NCI-H146 treated with DMSO at 0.1 percent for 48 hours (cell line): ENCODE data around the gene ESRP2.

Experiments used
- DNase-seq: peaks from one replicate; lab custom pipeline; 2025; ENCODE audit not compliant: unreplicated experiment; lab: John Stamatoyannopoulos, UW

Gene ESRP2

GRCh38 chr16:68235887-68236136 is at the start of gene ESRP2:
Gene ESRP2, minus strand, starts transcription at chr16:68236127. Its CDS starts 82 bp downstream, at chr16:68236045.
- no peak for DNase-seq

DNA sequence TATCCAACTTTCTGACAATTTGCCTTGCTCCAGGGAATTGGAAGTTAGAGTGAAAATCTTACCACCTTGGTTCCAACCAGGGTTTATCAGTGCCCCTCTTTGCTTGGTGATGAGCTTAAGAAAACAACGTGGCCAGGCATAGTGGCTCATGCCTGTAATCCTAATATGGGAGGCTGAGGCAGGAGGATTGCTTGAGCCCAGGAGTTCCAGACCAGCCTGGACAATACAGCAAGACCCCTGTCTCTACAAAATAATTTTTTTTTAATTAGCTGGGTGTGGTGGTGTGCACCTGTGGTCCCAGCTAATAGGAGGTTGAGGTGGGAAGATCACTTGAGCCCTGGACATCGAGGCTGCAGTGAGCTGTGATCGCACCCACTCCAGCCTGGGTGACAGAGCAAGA is 49.8 kb upstream of the ESRP2 start:
- no peak for DNase-seq

- DNase-seq, result no peak
Measured at GRCh38 chr16:68284847-68285246, 48.9 kb upstream of the ESRP2 start.

- DNase-seq, result no peak
Measured at GRCh38 chr16:68283801-68284598, 48.1 kb upstream of the ESRP2 start.

GRCh38 chr16:68283346-68283745 is 47.4 kb upstream of the ESRP2 start:
- no peak for DNase-seq

DNA sequence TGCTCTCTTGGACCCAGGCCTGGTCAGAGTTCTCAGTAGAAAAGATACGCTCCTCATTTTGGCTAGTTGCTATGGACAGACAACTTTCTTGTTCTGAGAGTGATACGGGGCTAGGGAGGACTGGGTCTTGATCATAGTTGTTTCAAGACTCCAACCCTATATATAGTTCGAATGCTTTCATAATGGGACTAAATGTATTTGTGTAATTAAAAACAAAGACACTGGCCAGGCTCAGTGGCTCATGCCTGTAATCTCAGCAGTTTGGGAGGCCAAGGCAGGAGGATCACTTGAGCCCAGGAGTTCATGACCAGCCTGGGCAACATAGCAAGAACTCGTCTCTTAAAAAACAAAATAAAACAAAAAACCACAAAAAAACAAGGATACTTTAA is 46.1 kb upstream of the ESRP2 start:
- DNase-seq, result no peak

- no peak for DNase-seq
Measured at GRCh38 chr16:68281368-68282063, 45.6 kb upstream of the ESRP2 start.

- no peak for DNase-seq
Measured at GRCh38 chr16:68279726-68280558, 44.0 kb upstream of the ESRP2 start.

DNA sequence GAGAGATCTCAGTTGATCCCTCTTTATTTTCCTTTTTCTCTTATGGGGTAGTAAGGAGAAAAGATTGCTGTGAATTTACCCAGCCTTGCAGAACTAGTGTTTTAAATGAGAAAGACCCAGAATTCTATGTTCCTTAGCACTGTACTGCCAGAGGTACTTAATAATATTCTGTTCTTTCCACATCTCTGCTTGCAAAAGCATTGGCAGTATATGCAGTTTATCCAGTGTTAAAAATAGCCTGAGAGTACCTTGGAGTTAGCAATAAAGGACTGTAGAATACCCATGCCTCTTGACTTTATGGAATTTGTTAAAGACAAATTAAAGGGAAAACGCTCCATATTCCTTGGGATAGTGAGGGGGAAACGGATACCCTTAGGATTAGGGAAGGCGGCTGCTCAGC is 40.3 kb upstream of the ESRP2 start:
- no peak for DNase-seq

DNA sequence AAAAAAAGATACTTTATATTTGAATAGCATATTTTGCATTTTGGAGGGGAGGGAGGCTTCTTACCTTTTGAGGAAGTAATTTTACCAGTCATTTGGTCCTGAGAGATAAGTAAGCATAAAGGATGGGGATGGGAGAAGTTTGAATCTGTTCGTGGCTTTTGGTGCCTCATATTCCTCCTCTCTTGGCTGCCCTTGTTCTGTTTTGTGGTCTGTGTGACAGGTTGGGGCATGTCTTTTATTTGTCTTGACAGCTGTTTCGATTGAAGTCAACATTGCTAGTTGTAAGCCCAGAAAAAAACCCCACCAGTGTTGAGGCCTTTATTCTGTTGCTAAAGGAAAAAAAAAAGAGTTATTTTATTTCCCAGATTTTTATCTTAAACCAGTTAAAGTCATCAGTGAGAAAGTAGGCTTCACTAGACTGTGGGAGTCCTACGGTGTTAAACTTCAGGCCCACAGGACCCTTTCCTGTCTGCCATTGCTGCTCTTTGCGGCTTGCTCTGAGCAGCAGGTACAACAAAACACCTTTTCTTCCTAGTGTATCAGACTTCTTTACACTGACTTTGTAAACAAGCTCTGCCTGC is 39.8 kb upstream of the ESRP2 start:
- peak; percentile 44 for DNase-seq

GRCh38 chr16:68274441-68274840 is 38.5 kb upstream of the ESRP2 start:
- no peak for DNase-seq

DNA sequence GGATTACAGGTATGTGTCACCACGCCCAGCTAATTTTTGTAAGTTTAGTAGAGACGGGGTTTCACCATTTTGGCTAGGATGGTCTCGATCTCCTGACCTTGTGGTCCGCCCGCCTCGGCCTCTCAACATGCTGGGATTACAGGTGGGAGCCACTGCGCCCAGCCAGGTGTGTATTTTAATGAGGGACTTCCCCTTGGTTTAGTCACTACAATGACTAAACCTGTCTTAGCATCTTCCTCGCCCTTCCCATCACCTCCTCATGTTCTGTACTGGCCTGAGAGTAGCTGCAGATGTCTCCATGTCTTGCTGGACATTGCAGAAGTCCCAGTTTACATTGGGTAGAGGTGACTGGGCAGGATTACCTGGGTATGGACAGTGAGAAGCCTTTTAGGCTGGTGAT is 38.0 kb upstream of the ESRP2 start:
- no peak for DNase-seq

DNA sequence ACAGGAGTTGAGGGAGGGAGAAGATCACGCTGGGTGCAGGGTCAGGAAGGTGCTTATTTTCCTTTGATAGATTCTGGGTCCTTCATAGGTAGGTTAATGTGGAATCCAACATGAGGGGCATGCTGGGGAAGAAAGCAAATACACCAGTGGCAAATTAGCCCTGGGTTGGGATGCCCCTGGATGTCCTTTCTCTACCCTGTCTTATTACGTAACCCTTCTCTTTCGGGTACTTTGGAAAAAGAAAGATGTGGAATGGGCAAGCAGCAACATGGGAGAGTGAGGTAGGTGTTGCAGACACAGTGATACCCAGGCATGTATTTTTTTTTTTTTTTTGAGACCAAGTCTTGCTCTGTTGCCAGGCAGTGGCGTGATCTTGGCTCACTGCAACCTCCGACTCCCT is 37.5 kb upstream of the ESRP2 start:
- no peak for DNase-seq

DNA sequence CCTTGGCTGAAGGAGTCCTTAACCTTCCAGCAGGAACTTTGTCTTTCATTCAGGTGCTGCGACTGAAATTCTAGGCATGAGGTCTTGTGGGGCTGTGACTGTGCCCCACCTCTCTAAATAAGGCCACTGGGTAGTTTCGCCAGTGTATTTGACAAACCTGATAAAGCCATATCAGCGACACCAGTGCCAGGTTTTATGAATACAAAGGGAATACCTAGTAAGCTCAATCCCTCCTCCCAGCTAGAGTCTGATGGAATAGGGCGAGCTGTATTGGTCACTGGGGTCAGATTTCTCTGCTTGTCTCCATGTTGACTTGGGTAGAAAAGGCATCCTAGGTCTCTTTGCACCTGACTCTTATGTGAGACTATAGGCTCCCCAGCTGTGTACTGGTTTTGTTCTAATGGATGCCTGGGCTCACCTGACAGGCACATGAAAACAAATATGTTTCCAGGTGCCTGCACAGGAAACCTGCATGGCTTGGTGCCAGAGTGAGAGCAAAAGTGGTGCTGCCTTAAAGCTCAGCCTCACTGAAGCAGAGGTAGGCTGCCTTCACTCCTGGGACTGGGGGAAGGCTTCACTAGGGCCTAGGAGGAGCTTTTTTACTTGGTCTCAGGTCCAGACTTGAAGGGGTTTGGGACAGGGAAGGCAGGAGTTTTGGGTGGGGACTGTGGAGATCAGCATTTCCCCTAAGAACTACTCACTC is 36.7 kb upstream of the ESRP2 start:
- DNase-seq, result peak; percentile 70

- DNase-seq, result no peak
Measured at GRCh38 chr16:68270353-68270752, 34.4 kb upstream of the ESRP2 start.

DNA sequence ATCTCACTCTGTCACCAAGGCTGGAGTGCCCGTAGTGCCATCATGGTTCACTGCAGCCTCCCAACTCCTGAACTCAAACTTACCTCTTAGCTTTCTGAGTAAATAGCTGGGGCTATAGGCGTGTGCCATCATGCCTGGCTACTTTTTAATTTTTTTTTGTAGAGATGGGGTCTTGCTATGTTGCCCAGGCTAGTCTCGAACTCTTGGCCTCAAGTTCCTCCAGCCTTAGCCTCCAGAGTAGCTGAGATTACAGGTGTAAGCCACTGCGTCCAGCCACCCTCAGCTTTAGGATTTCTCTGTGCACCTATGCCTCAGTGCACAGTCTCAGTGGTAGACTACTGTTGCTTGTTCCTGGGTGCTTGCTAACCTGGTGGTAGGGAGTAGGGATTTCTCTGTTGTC is 33.9 kb upstream of the ESRP2 start:
- no peak for DNase-seq

- no peak for DNase-seq
Measured at GRCh38 chr16:68267612-68268405, 31.9 kb upstream of the ESRP2 start.

GRCh38 chr16:68265078-68265920 is 29.4 kb upstream of the ESRP2 start:
- DNase-seq, result no peak
